HL-60 (cell line): Measurements from ENCODE around the gene PPP2R5C.

Experiments used
- DNase-seq, 2 experiments: peaks; one replicate each; pipeline ENCODE4 v3.0.0-alpha.2; 2010 to 2020; ENCODE audit warnings: low read depth in 1 of 2, low spot score in 1 of 2
- H3K27ac ChIP-seq: fragments of 250-450 bp; sonication (Bioruptor Pico); replicated peaks from 2 replicates; pipeline ENCODE4 v1.5.1; 2020; ENCODE audit warnings: mild to moderate bottlenecking, moderate library complexity
- H3K27me3 ChIP-seq: fragments of 250-450 bp; sonication (Bioruptor Pico); 2 replicates; pipeline ENCODE4 v1.5.1; 2021; ENCODE audit warnings: mild to moderate bottlenecking, moderate library complexity; ENCODE audit not compliant: insufficient read depth, poor library complexity, severe bottlenecking
- H3K4me3 ChIP-seq: replicated peaks from 2 replicates; pipeline ENCODE4 v1.5.1; 2011; ENCODE audit warnings: mild to moderate bottlenecking, control low read depth, low read length; ENCODE audit not compliant: insufficient read depth
- GABPA ChIP-seq: IDR thresholded peaks from 2 replicates; pipeline ENCODE4 v1.6.1; 2012; ENCODE audit warnings: low read depth
- POLR2AphosphoS5 ChIP-seq: IDR thresholded peaks from 2 replicates; pipeline ENCODE4 v1.6.1; 2012; ENCODE audit warnings: low read depth
- REST ChIP-seq: IDR thresholded peaks from 2 replicates; pipeline ENCODE4 v1.6.1; 2012; ENCODE audit warnings: low read depth; ENCODE audit not compliant: insufficient replicate concordance
- SPI1 ChIP-seq: IDR thresholded peaks from 2 replicates; pipeline ENCODE4 v1.6.1; 2012; ENCODE audit warnings: low read depth, mild to moderate bottlenecking, borderline replicate concordance
- TF ChIP-seq, protein P1 (sequence below): IDR thresholded peaks from one replicate; pipeline ENCODE4 v1.5.1; 2011; ENCODE audit warnings: low read length, control low read depth, inconsistent platforms; ENCODE audit not compliant: insufficient read depth

PPP2R5C gene

GRCh38 chr14:101869217-101869616 lies 107.7 kb downstream of the PPP2R5C start:
- TF ChIP-seq SPI1: no peak
- TF ChIP-seq REST: no peak
- no peak for TF ChIP-seq POLR2AphosphoS5
- no peak for TF ChIP-seq GABPA
- TF ChIP-seq, protein P1, sequence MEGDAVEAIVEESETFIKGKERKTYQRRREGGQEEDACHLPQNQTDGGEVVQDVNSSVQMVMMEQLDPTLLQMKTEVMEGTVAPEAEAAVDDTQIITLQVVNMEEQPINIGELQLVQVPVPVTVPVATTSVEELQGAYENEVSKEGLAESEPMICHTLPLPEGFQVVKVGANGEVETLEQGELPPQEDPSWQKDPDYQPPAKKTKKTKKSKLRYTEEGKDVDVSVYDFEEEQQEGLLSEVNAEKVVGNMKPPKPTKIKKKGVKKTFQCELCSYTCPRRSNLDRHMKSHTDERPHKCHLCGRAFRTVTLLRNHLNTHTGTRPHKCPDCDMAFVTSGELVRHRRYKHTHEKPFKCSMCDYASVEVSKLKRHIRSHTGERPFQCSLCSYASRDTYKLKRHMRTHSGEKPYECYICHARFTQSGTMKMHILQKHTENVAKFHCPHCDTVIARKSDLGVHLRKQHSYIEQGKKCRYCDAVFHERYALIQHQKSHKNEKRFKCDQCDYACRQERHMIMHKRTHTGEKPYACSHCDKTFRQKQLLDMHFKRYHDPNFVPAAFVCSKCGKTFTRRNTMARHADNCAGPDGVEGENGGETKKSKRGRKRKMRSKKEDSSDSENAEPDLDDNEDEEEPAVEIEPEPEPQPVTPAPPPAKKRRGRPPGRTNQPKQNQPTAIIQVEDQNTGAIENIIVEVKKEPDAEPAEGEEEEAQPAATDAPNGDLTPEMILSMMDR: no peak
- Histone ChIP-seq H3K27ac (no peak overlapping the region), H3K27me3 (no peaks in the 10 kb centered on the region), H3K4me3 (no peak overlapping the region)
- no peak for DNase-seq

DNA sequence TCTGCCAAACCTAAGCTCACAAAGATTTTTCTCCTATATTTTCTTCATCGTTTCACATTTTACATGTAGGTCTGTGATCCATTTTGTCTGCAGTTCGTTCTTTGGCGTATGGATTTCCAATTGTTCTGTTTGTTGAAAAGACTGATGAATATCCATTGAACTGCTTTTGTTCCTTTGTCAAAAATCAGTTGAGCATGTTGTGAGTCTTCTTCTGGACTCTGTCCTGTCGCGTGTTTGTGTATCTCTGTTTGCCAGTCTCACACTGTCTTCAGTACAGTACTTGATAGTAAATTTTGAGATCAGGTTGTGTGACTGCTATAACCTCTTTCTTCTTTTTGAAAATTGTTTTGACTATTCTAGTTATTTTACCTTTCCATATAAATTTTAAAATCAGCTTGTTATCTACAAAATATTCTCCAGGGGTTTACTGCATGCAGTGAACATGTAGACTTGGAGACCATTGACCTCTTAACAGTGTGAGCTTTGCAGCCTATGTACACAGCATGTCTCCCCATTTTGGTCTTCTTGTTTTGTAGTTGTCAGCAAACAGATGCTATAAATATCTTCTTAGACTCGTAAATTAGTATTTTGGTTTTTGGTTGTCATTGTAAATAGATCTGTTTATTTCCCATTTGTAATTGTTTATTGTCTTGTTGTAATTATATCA lies 108.9 kb downstream of the PPP2R5C start:
- no peaks in the 10 kb centered on the region for H3K27me3 ChIP-seq
- TF ChIP-seq REST: no peak
- H3K4me3 ChIP-seq: no peak overlapping the region
- no peak overlapping the region for H3K27ac ChIP-seq
- no peak for DNase-seq

DNA sequence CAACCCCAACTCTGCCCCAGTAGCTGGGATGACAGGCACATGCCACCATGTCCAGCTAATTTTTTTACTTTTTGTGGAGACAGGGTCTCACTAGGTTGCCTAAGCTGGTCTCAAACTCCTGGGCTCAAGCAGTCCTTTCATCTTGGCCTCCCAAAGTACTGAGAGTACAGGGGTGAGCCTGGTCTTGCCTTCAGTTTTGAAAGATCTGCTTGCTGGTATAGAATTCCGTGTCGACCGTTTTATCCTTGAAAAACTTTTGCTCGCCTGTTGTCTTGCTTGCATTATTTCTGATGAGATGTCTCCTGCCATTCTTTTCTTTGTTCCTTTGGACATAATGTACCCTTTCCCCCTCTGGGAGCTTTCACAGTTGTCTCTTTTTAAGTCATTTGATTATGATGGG lies 110.8 kb downstream of the PPP2R5C start:
- Histone ChIP-seq H3K27ac (no peak overlapping the region), H3K27me3 (no peaks in the 10 kb centered on the region), H3K4me3 (no peak overlapping the region)
- TF ChIP-seq REST (no peak), SPI1 (no peak), POLR2AphosphoS5 (no peak), GABPA (no peak)
- TF ChIP-seq, protein P1: no peak
- no peak for DNase-seq
